Embryonic facial prominence (tissue), 1 donor: ENCODE results near the gene GRK1.
"Not testable (repeated sequence)": the region's sequence is repeated elsewhere in the genome, so short reads cannot be mapped to it uniquely, and the experiment has no call there.

Experiments used
- DNase-seq: peaks from one replicate; pipeline ENCODE4 v3.0.0-alpha.2; 2016; ENCODE audit errors: extremely low spot score

The GRK1 gene

DNA sequence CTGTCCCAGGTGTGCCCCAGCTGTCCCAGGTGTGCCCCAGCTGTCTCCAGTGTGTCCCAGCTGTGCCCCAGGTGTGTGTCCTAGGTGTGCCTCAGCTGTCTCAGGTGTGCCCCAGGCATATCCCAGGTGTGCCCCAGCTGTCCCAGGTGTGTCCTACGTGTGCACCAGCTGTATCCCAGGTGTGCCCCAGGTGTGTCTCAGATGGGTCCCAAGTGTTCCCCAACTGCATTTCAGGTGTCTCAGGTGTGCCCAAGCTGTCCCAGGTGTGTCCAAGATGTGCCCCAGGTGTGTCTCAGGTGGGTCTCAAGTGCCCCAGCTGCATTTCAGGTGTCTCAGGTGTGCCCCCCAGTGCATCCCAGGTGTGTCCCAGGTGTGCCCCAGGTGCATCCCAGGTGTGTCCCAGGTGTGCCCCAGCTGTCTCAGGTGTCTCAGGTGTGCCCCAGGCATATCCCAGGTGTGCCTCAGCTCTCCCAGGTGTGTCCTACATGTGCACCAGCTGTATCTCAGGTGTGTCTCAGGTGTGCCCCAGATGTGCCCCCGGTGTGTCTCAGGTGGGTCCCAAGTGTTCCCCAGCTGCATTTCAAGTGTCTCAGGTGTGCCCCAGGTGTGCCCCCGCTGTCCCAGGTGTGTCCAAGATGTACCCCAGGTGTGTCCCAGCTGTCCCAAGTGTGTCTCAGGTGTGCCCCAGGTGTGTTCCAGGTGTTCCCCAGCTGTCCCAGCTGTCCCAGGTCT lies 1.3 kb upstream of the GRK1 start:
- DNase-seq, result no peak

DNA sequence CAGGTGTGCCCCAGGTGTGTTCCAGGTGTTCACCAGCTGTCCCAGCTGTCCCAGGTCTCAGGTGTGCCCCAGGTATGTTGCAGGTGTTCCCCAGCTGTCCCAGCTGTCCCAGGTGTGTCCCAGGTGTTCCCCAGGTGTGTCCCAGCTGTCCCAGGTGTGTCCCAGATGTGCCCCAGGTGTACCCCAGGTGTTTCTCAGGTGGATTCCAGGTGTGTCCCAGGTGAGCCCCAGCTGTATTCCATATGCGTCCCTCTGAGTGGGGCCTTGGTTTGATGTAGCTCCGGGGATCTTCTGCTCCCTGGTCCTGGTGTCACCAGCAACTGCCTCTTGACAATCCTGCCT lies 719 bp upstream of the GRK1 start:
- DNase-seq, result no peak

DNA sequence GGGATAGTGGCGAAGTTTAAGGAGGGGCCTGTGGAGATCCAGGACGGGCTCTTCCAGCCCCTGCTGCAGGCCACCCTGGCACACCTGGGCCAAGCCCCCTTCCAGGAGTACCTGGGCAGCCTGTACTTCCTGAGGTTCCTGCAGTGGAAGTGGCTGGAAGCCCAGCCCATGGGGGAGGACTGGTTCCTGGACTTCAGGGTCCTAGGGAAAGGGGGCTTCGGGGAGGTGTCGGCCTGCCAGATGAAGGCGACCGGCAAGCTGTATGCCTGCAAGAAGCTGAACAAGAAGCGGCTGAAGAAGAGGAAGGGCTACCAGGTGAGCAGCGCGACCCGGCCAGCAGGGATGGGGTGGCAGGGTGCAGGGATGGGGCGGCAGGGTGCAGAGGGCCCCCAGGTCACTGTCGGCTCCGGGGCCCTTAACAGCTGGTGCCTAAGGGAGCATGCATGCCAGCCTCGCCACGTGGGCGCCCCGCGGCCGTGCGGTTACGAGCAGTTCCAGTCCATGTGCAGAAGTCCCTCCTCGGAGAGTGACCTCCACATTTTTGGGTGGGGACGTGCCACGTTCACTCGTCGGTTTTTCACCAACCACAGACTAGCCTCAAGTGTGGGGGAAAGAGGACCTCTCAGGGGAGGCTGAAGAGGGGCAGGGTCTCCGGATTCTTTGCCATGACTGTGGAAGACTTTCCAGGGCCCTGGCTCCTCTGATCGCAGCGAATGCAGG lies 912 bp downstream of the GRK1 start:
- no peak for DNase-seq

DNA sequence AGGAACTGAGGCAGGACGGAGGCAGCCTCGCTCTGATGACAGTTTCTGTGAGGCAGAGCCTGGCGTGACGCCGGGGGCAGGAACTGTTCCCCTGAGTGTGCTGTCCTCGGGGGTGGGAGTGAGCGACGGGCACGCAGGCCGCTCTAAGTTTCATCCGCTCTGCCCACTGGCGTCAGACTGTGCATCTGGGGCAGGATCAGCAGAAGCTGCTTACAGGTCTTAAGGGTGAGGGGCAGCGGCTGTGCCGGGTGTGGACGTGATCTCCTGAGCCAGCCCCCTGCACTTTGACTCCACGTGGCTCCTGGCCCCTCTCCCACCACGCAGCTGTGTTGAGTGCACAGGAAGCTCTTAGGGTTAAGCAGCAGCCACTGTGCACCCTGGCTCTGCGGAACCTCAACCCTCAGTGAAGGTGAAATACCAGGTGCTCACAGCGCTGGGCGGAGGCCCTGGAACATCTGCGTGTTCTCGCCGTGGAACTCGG lies 1.5 kb downstream of the GRK1 start:
- DNase-seq, result no peak

DNA sequence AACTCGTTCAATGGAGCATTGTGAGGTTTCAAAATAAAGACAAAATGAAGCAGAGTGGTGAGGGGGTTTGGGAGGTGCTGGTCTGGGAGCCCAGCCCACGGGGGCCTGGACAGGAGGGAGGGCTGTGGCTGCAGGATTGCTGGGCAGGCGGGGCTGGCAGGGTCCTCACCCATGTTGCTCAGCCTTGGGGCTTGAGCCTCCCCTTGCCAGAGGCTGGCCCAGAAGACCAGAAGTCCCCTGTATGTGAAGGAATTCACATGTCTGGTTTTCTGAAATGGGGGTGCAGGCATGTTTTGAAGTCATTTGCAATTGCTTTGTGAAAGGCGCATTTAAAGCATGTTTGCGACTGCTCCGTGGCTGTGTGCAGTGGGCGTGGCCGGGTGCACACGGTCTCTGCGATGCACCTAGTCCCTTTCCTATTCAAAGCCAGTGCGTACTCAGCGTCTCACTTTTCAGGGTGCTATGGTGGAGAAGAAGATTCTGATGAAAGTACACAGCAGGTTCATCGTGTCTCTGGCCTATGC lies 2.3 kb downstream of the GRK1 start:
- no peak for DNase-seq

DNA sequence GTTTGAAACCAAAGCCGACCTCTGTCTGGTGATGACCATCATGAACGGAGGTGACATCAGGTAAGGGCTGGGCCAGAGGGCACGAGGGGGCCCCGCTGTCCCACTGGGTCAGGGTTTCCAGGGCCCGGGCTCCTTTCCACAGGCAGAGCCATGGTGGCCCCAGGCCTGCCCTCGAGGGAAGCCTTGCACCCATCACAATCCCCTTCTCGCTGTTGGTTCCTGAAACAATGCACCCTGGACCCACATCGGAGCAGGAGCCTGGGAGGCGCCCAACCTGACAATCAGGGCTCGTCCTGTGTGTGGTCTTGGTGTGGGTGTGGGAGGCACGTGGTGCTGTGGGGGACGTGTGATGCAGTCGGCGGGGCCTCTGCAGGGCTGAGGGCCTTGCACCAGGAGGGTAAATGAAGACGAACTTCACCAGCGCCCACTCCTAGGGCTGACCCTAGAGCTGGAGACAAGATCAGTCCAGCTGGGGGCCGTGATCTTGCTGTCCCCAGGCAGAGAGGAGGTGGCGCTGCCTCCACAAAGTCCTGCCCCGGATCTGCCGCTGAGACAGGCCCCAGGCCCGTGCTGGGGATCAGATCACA lies 2.8 kb downstream of the GRK1 start:
- no peak for DNase-seq

DNA sequence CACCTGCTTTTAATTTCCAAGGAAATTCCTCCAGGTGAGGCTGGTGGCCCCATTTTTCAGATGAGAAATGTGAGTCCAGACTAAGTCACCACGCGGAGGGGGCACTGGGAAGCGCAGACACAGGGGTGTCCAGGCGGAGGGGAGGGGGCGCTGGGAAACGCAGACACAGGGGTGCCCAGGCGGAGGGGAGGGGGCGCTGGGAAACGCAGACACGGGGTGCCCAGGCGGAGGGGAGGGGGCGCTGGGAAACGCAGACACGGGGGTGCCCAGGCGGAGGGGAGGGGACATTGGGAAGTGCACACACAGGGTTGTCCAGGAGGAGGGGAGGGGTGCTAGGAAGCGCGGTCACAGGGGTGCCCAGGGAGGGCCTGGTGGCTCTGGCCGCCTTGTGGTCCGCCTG lies 3.5 kb downstream of the GRK1 start:
- DNase-seq, result no peak

DNA sequence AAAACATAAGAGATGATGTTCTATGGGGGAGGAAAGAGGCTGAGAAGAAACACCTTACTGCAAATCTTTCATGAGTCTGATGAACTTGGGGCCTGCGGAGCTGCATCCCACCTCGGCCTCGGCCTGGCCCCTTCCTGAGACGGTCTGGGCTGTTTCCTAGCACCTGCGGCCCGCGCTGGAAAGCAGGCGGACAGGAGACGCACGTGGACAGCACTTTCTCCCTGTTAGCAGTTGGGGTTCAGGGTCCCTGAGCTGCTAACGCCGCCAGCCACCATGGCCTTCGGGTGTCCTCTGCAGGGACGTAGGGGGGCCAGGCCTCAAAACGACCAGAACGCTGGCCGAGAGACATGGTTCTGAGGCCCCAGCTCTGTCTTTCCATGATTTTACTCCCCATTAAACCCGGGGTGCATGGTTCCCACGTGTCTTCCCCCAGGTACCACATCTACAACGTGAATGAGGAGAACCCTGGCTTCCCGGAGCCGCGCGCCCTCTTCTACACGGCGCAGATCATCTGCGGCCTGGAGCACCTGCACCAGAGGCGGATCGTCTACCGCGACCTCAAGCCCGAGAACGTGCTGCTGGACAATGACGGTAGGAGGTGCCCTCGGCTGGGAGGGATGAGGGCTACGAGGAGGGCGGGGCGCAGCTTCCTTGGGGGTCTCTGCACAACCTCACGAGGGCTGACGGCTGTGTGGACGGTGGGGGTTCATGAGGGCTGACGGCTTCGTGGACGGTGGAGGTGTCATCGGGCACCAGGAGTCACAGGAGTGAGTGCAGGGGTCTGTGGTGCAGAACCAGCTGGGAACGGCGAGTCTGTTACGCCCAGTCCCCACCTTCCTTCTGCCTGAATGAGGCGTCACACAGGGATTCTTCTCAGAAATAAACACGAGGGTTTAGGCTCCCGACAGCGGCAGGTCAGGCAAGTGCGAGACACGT lies 4.3 kb downstream of the GRK1 start:
- no peak for DNase-seq

DNA sequence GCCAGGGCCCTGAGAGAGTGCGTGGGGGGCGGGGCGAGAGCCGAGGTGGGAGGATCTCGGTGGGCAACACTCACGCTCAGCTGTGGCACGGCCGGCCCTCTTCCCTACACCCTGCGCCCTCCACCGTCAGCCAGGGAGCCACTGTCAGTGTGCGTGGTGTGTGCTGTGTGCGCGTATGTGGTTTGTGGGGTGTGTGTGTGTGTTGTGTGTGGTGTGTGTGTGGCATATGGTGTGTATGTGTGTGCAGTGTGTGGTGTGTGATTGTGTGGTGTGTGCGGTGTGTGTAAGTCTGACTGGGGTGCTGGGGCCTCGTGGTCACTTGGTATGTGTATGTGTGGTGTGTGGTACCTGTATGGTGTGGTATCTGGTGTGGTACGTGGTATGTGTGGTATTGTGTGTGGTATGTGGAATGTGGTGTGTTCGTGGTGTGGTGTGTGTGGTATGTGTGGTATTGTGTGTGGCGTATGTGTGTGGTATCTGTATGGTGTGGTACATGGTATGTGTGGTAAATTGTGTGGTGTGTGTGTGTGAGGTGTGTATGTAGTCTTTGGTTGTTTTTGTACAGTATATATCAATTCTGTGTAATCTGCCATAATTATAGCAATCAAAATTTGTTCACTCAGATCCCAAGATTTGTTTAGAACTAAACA lies 5.1 kb downstream of the GRK1 start:
- DNase-seq, result no peak

DNA sequence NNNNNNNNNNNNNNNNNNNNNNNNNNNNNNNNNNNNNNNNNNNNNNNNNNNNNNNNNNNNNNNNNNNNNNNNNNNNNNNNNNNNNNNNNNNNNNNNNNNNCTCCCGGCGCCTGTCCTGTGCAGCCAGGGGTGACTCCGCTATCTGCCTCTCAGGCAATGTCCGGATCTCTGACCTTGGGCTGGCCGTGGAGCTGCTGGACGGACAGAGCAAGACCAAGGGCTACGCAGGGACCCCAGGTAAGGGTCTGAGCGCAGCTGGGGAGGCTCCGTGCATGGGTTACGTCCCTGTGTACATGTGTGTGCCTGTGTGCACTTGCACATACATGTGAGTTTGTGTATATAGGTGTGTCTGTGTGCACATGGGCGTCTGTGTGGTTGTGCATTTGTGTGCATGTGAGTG lies 55.9 kb downstream of the GRK1 start:
- DNase-seq, result no peak

DNA sequence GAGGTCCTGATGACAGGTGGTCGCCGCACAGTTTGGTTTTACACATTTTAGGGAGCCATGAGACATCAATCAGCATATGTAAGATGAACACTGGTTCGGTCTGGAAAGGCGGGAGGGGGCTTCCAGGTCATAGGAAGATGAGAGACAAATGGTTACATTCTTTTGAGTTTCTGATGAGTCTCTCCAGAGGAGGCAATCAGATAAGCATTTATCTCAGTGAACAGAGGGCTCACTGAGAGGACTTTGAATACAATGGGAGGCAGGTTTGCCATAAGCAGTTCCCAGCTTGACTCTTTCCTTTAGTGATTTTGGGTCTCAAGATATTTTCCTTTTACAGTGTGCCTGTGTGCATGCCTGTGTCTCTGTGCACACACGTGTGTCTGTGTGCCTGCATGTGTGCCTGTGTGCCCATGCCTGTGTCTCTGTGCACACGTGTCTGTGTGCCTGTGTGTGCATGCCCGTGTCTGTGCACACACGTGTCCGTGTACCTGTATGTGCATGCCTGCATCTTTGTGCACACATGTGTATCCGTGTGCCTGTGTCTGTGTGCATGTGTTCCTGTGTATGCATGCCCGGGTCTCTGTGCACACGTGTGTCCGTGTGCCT lies 56.5 kb downstream of the GRK1 start:
- no peak for DNase-seq

DNA sequence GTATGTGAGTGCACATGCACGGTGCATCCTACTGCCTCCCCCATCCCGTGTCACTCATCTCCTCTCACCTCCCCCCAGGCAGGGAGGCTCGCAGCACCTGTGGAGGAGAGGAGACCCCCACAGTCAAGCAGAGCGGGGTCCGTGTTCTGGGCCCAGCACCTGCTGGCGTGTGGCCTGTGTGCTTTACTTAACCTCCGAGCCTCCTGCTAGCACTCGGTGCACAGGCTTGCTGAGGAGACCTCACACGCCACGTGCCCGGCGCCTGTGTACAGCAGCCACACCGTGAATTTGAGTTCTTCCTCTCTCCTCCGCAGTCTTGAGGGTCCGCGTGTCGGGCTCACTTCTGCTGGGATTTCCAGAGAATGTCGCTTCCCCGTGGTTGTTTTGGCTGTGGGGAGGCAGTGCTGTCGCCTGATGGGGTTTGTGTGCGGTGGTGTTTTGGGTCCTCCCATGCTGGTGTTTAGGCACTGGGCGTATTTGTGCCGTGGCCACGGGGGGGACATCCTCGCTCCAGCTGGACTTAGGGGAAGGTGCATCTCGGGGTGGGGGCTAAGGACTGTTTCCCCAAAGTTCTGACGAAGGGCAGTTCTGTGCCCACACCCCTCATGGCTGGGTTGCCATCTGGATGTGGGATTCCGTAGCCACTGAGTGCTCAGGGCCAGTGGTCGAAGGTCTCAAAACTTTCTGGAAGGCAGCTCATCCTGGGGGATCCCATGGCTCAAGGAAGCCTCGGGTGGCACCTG lies 57.2 kb downstream of the GRK1 start:
- DNase-seq, result no peak

DNA sequence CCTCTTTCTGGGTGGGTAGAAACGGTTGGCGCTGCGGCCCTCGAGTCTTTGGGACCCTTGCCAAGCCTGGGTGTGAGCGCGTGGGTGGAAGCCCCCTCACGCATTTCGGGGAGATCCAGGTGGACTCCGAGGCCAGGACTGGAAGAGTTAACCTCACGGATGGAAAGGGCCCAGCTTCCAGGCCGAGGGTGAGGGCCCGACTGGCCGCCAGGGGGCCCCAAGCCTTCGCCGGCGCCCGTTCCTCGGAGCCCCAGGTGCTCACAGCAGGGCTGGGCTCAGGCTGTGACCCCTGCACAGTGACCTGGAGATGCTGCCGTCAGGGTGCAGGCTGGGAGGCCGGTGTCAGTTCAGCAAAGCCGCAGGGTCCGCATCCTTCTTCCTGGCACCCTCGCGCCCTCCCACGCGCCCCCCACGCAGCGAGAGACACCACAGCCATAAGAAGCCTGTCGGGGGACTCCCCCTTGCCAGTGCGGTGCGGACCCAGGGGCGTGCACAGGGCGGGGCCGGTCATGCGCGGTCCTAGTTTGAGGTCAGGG lies 57.8 kb downstream of the GRK1 start:
- no peak for DNase-seq

DNA sequence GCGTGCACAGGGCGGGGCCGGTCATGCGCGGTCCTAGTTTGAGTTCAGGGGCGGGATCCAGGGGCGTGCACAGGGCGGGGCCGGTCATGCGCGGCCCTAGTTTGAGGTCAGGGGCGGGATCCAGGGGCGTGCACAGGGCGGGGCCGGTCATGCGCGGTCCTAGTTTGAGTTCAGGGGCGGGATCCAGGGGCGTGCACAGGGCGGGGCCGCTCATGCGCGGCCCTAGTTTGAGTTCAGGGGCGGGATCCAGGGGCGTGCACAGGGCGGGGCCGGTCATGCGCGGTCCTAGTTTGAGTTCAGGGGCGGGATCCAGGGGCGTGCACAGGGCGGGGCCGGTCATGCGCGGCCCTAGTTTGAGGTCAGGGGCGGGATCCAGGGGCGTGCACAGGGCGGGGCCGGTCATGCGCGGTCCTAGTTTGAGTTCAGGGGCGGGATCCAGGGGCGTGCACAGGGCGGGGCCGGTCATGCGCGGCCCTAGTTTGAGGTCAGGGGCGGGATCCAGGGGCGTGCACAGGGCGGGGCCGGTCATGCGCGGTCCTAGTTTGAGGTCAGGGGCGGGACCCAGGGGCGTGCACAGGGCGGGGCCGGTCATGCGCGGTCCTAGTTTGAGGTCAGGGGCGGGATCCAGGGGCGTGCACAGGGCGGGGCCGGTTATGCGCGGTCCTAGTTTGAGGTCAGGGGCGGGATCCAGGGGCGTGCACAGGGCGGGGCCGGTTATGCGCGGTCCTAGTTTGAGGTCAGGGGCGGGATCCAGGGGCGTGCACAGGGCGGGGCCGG lies 58.5 kb downstream of the GRK1 start:
- DNase-seq, result not testable (repeated sequence)

DNA sequence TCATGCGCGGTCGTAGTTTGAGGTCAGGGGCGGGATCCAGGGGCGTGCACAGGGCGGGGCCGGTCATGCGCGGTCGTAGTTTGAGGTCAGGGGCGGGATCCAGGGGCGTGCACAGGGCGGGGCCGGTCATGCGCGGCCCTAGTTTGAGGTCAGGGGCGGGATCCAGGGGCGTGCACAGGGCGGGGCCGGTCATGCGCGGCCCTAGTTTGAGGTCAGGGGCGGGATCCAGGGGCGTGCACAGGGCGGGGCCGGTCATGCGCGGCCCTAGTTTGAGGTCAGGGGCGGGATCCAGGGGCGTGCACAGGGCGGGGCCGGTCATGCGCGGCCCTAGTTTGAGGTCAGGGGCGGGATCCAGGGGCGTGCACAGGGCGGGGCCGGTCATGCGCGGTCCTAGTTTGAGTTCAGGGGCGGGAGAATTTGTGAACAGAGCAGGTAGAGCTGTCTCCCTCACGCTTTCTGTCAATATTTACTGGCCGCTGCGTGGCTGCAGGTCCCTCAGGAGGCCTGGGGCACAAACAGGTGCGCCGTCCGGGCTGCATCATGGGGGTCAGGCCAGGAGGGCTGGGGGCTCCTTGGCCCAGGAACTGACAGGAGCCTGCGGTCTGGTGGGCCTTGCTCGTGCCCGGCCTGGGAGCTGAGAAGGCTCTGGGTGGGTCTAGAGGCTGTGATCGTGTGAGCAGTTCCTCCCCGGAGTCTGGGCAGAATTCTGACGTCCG lies 59.2 kb downstream of the GRK1 start:
- DNase-seq, result not testable (repeated sequence)

DNA sequence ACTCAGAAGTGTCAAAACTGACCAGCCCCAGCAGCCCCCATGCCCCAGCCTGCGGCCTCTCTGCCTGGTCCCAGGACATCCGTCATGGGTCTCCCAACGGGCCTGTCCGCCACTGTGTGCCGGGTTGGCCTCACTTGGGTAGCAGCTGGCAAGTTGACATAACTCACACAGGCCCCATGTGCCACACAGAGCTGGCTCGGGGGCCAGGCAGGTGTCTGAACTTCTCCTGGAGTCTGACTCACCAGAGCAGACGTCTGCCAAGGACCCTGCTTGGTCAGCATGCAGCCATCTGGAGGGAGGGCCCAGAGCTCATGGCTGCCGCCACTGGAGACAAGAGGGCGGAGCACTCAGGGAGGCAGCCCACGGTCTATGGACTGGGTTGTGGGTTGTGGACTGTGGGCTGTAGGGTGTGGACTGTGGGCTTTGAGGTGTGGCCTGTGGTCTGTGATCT lies 60.0 kb downstream of the GRK1 start:
- DNase-seq, result no peak

DNA sequence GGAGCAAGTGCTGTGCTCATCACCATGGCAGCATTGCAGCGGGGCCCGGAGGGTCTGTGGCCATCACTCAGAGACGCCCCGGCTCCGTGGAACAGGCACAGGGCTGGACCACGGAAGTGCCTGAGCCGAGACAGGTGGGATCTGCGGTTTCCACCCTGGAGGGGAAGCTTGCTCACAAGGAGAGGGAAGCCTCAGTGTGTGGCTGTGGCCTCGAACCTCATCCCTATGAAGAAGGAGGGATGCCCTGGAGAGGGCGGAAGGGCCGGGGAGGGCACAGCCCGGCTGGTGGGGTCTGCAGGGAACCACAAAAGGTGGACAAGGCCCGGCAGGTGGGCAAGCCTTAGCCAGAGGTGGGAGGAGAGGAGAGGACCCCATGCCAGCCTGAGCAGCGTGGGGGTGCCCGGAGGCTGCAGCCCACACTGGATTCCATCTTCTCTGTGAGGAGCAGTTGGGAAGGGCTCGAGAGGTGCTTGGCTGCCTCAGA lies 61.6 kb downstream of the GRK1 start:
- no peak for DNase-seq
